SIG-M5 (cell line): ENCODE measurements around the gene DAD1.
A peak's percentile ranks its signal among the peaks of the same experiment; 100 is the strongest.
"Not testable (repeated sequence)": the region's sequence is repeated elsewhere in the genome, so short reads cannot be mapped to it uniquely, and the experiment has no call there.

Experiments used
- DNase-seq: peaks from one replicate; lab custom pipeline; 2025; lab: John Stamatoyannopoulos, UW

The DAD1 gene

GRCh38 chr14:22567437-22567836 is 21.6 kb downstream of the DAD1 start:
- DNase-seq: no peak

- DNase-seq: no peak
These were observed 22.2 kb downstream of the DAD1 start for GRCh38 chr14:22566845-22567244.

- not testable (repeated sequence) for DNase-seq
These were observed 22.8 kb downstream of the DAD1 start for GRCh38 chr14:22566266-22566665.

- DNase-seq: no peak
These were observed 23.6 kb downstream of the DAD1 start for GRCh38 chr14:22565391-22565945.

GRCh38 chr14:22564463-22564862 is 24.6 kb downstream of the DAD1 start:
- no peak for DNase-seq

- DNase-seq: no peak
These were observed 25.0 kb downstream of the DAD1 start for GRCh38 chr14:22563987-22564386.

- peak; percentile 93 for DNase-seq
These were observed 27.1 kb downstream of the DAD1 start for GRCh38 chr14:22561661-22562579.

GRCh38 chr14:22561366-22561660 is 27.7 kb downstream of the DAD1 start:
- no peak for DNase-seq

GRCh38 chr14:22560662-22561365 is 28.2 kb downstream of the DAD1 start:
- no peak for DNase-seq

- no peak for DNase-seq
These were observed 30.0 kb downstream of the DAD1 start for GRCh38 chr14:22559041-22559440.

- no peak for DNase-seq
These were observed 30.7 kb downstream of the DAD1 start for GRCh38 chr14:22558221-22558913.

- no peak for DNase-seq
These were observed 31.2 kb downstream of the DAD1 start for GRCh38 chr14:22557846-22558220.

GRCh38 chr14:22556990-22557623 is 31.9 kb downstream of the DAD1 start:
- DNase-seq: peak; percentile 31

- DNase-seq: peak; percentile 96
These were observed 32.7 kb downstream of the DAD1 start for GRCh38 chr14:22556021-22556989.

- DNase-seq: no peak
These were observed 33.5 kb downstream of the DAD1 start for GRCh38 chr14:22555384-22556011.

- no peak for DNase-seq
These were observed 34.3 kb downstream of the DAD1 start for GRCh38 chr14:22554498-22555383.

- DNase-seq: not testable (repeated sequence)
These were observed 35.0 kb downstream of the DAD1 start for GRCh38 chr14:22553861-22554497.

- DNase-seq: no peak
These were observed 35.6 kb downstream of the DAD1 start for GRCh38 chr14:22553445-22553844.

- no peak for DNase-seq
These were observed 36.3 kb downstream of the DAD1 start for GRCh38 chr14:22552827-22553076.
